Caco-2 (cell line): Measurements from ENCODE around the gene FER. TPM values are rescaled to one million over a fixed set of nuclear protein-coding genes. Genes with fewer than 3 reads are reported as not detected.

ENCODE experiments used
- BruUV-seq: library from RNA; stranded (reverse); fragments of 400-500 nt; replicated peaks from 2 replicates; lab custom pipeline; 2021; lab: Mats Ljungman, UMichigan
- CTCF ChIA-PET: fragments of 300-600 bp; sonication (Branson Sonifier 250); formaldehyde crosslinking; loops from one replicate; lab custom pipeline; 2022; ENCODE audit warnings: antibody characterized with exemption; lab: Charles Lee
- POLR2A ChIA-PET: fragments of 300-600 bp; sonication (Branson Sonifier 250); formaldehyde crosslinking; loops from one replicate; lab custom pipeline; 2022; ENCODE audit warnings: antibody characterized with exemption; lab: Charles Lee
- DNase-seq, 2 experiments: peaks; one replicate each; pipeline versions ENCODE4 v3.0.0 to v3.0.0-alpha.2; 2020 to 2022
- H3K27me3 ChIP-seq: replicated peaks from 2 replicates; pipeline ENCODE4 v1.6.0; 2011; ENCODE audit warnings: low read length; ENCODE audit not compliant: control insufficient read depth, insufficient read depth
- H3K36me3 ChIP-seq: 2 replicates; pipeline ENCODE4 v1.5.1; 2011; ENCODE audit warnings: low read length; ENCODE audit not compliant: control insufficient read depth, insufficient read depth
- H3K4me1 ChIP-seq: fragments of 250-450 bp; sonication (Bioruptor Pico); 2 replicates; pipeline ENCODE4 v1.5.1; 2020; ENCODE audit warnings: mild to moderate bottlenecking
- H3K4me3 ChIP-seq: 2 replicates; pipeline ENCODE4 v1.5.1; 2011; ENCODE audit warnings: low read depth, mild to moderate bottlenecking, control low read depth, low read length
- H3K9me3 ChIP-seq: fragments of 250-450 bp; sonication (Bioruptor Pico); 2 replicates; pipeline ENCODE4 v1.5.1; 2020; ENCODE audit warnings: mild to moderate bottlenecking, moderate library complexity
- H3K27ac Mint-ChIP-seq: one replicate; pipeline ENCODE4 v1.8.0; 2022; ENCODE audit warnings: mixed read lengths; ENCODE audit not compliant: unreplicated experiment
- H3K27me3 Mint-ChIP-seq: one replicate; pipeline ENCODE4 v1.8.0; 2022; ENCODE audit warnings: mixed read lengths; ENCODE audit not compliant: insufficient read depth, unreplicated experiment
- H3K36me3 Mint-ChIP-seq: one replicate; pipeline ENCODE4 v1.8.0; 2022; ENCODE audit warnings: mild to moderate bottlenecking, mixed read lengths; ENCODE audit not compliant: insufficient read depth, unreplicated experiment
- H3K4me1 Mint-ChIP-seq: one replicate; pipeline ENCODE4 v1.8.0; 2022; ENCODE audit warnings: low read depth, mixed read lengths; ENCODE audit not compliant: unreplicated experiment
- H3K4me3 Mint-ChIP-seq: one replicate; pipeline ENCODE4 v1.8.0; 2022; ENCODE audit warnings: mild to moderate bottlenecking, moderate library complexity, mixed read lengths; ENCODE audit not compliant: unreplicated experiment
- H3K9me3 Mint-ChIP-seq: one replicate; pipeline ENCODE4 v1.8.0; 2022; ENCODE audit warnings: mixed read lengths; ENCODE audit not compliant: unreplicated experiment
- CTCF ChIP-seq, 2 experiments: fragments of 200-600 bp in 1 of 2; IDR thresholded peaks; 1 replicate in 1 of 2; 2 replicates in 1 of 2; pipeline versions ENCODE4 v1.5.1 to v1.8.0; 2011 to 2022; ENCODE audit warnings: antibody characterized with exemption in 1 of 2, control low read depth in 1 of 2, inconsistent platforms in 1 of 2, low read depth in 1 of 2, low read length in 1 of 2, mild to moderate bottlenecking in 1 of 2, moderate library complexity in 1 of 2; ENCODE audit not compliant: insufficient read depth in 1 of 2, severe bottlenecking in 1 of 2, unreplicated experiment in 1 of 2
- intact Hi-C: fragments of 100-400 bp; cut with micrococcal nuclease; formaldehyde crosslinking; loops from one replicate; pipeline ENCODE4 v1.10.0; 2022; ENCODE audit not compliant: unreplicated experiment
- total RNA-seq: library from RNA; stranded (reverse); gene quantifications from 2 replicates; pipeline ENCODE4 v1.2.3, GENCODE V29; 2022

FER gene
- total RNA-seq, 1 experiment from 2014 or later = 43.1 TPM

DNA sequence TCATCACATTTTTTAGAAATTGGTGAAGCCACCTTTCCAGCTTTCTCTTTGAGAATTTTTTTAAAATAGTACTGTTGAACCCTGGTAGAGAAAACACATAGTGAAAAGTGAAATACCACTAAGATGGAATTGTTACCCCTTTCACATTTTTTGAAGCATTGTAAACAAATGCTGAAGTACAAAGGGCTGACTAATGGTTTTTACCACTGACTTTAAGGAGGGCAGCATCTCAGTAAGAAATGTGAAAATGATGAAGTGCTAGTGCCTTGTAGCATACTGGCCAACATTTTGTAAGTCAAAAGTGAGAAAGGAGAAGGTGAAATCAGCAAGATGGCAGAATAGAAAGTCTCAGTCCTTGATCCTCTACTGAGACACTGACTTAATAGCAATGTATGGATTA, 341.5 kb downstream of the FER start:
- BruUV-seq = no TSS peak
- TF ChIP-seq CTCF (IDR thresholded peaks at IDR 0.05; ENCODE audit: insufficient read depth in 1 of 2, low read depth in 1 of 2, low read length in 1 of 2, severe bottlenecking in 1 of 2, unreplicated experiment in 1 of 2) = no peak
- POLR2A ChIA-PET = no interaction called here

GRCh38 chr5:109099081-109099480, 351.4 kb downstream of the FER start:
- H3K36me3 ChIP-seq = no peaks in the 10 kb centered on the region
- H3K4me1 ChIP-seq = no peaks in the 10 kb centered on the region
- H3K9me3 Mint-ChIP-seq = no peaks in the 10 kb centered on the region
- TF ChIP-seq CTCF (IDR thresholded peaks at IDR 0.05; ENCODE audit: insufficient read depth in 1 of 2, low read depth in 1 of 2, low read length in 1 of 2, severe bottlenecking in 1 of 2, unreplicated experiment in 1 of 2) = no peak
- no TSS peak for BruUV-seq
- no peaks in the 10 kb centered on the region for H3K4me1 Mint-ChIP-seq
- no peak for DNase-seq
- H3K9me3 ChIP-seq = no peaks in the 10 kb centered on the region
- no peak overlapping the region for H3K4me3 ChIP-seq
- no peaks in the 10 kb centered on the region for H3K27me3 Mint-ChIP-seq
- intact Hi-C loops = no loop called here
- no peaks in the 10 kb centered on the region for H3K27me3 ChIP-seq
- ChIA-PET POLR2A (no interaction called here), CTCF (no interaction called here)
- no peaks in the 10 kb centered on the region for H3K36me3 Mint-ChIP-seq
- no peak overlapping the region for H3K27ac Mint-ChIP-seq
- no peak overlapping the region for H3K4me3 Mint-ChIP-seq

More for the DNA sequence above, 341.5 kb downstream of the FER start:
- no peaks in the 10 kb centered on the region for H3K9me3 Mint-ChIP-seq
- no peaks in the 10 kb centered on the region for H3K27me3 Mint-ChIP-seq
- H3K4me1 ChIP-seq = no peaks in the 10 kb centered on the region
- no peak for DNase-seq
- no peaks in the 10 kb centered on the region for H3K4me1 Mint-ChIP-seq
- H3K4me3 Mint-ChIP-seq = no peak overlapping the region
- no peak overlapping the region for H3K27ac Mint-ChIP-seq
- H3K4me3 ChIP-seq = no peak overlapping the region
- H3K27me3 ChIP-seq = no peaks in the 10 kb centered on the region
- intact Hi-C loops = loop anchor here (10.0 kb wide), 1 partner anchor 164 kb away; no protein-coding TSS in a partner anchor
- H3K36me3 ChIP-seq = no peaks in the 10 kb centered on the region
- peaks cover 9% of the 10 kb centered on the region for H3K36me3 Mint-ChIP-seq
- CTCF ChIA-PET = no interaction called here
- H3K9me3 ChIP-seq = no peaks in the 10 kb centered on the region

DNA sequence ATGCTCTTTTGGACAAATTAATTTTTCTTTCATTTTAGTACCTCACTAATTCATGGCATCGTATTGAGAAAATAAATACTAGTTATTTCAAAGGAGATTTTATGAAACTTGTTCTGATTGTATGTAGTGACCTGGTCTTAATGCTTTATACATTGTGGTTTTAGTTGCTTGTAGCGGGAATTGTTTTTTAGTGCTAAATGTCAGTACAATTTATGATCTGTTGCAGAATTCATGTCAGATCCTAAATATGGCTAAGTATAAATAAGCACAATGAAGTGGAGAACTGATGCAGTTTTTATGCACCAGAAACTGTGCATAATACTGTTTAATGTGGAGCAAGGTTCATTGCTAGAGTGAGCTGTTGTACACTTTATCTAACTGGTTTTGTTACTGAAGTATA, 353.3 kb downstream of the FER start:
- no peak for TF ChIP-seq CTCF (IDR thresholded peaks at IDR 0.05; ENCODE audit: insufficient read depth in 1 of 2, low read depth in 1 of 2, low read length in 1 of 2, severe bottlenecking in 1 of 2, unreplicated experiment in 1 of 2)
- ChIA-PET CTCF (no interaction called here), POLR2A (no interaction called here)
- no peak overlapping the region for H3K27ac Mint-ChIP-seq
- intact Hi-C loops = no loop called here
- no peaks in the 10 kb centered on the region for H3K36me3 Mint-ChIP-seq
- no peaks in the 10 kb centered on the region for H3K4me1 Mint-ChIP-seq
- no TSS peak for BruUV-seq
- no peaks in the 10 kb centered on the region for H3K9me3 Mint-ChIP-seq
- H3K36me3 ChIP-seq = no peaks in the 10 kb centered on the region
- no peak overlapping the region for H3K4me3 Mint-ChIP-seq
- no peaks in the 10 kb centered on the region for H3K27me3 ChIP-seq
- no peak overlapping the region for H3K4me3 ChIP-seq
- no peak for DNase-seq
- no peaks in the 10 kb centered on the region for H3K4me1 ChIP-seq
- no peaks in the 10 kb centered on the region for H3K27me3 Mint-ChIP-seq
- H3K9me3 ChIP-seq = no peaks in the 10 kb centered on the region
